Prostate gland (tissue), 2 donors: ENCODE results near the gene C1orf52.

Experiments
- CTCF ChIP-seq, 4 experiments: fragments of 200-600 bp in 2 of 4; fragments of 450-650 bp in 2 of 4; sonication (generic) in 2 of 4; IDR thresholded peaks; 1 replicate in 3 of 4; 2 replicates in 1 of 4; pipeline ENCODE4 v1.5.1; 2016 to 2019; ENCODE audit warnings: antibody characterized with exemption in 4 of 4, mild to moderate bottlenecking in 2 of 4, moderate library complexity in 2 of 4
- POLR2AphosphoS5 ChIP-seq: sonication (generic); formaldehyde crosslinking; IDR thresholded peaks from one replicate; pipeline ENCODE4 v1.6.1; 2017; ENCODE audit warnings: antibody characterized with exemption

DNA sequence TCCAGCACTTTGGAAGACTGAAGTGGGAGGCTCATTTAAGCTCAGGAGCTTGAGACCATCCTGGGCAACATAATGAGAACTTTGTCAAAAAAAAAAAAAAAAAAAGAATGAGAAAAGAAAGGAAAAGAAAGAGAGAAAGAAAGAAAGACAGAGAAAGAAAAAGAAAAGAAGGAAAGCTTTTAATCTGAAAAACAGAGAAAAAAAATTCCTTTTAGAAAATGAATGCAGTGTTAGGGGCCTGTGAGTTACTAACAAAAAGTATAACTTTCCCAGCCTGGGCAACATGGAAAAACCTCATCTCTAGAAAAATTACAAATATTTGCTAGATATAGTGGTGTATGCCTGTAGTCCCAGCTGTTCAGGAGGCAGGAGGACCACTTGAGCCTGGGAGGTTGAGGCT, 42.8 kb downstream of the C1orf52 start:
- TF ChIP-seq CTCF (IDR thresholded peaks at IDR 0.05): no peak
- TF ChIP-seq POLR2AphosphoS5: no peak
